ENCODE measurements around the gene TRNP1.

Gene TRNP1

DNA sequence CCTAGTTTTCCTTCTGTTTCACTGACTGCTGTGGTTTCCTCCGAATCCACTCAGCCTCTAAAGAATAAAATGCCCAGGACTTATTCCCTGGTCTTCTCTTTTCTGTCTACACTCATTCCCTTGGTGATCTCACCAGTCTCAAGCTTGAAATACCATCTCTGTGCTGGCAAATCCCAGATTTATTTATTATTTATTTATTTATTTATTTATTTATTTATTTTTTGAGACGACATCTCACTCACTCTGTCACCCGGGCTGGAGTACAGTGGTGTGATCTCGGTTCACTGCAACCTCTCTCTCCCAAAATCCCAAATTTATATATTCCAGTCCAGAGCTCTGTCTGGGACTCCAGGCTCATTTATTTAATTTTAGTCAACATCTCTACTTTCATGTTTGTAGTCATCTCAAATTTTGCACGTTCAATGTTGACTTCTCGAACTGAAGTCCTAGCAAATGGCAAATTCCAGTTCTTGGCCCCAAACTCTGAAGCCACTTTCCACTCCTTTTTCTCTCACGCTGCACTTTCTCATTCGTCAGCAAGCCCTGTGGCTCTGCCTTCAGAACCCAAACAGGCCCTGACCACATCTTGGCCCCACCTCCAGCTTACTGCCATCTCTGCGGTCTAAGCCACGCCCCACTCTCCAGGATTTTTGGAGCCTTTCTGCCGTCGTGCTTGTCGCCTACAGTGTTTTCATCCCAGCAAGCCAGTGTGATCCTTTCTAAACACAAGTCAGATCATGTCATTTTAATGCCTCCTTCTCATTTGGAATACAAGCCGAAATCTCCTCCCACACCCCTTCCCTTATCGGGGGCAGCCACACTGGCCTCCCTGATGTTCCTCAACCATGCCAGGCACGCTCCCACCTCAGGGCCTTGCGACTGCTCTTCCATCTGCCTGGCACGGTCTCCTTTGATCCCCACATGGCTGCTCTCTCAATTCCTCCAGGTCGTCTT is 33.4 kb downstream of the TRNP1 start:
- peak; percentile 83 for DNase-seq (ENCODE audit: low spot score)

GRCh38 chr1:27027575-27028250 is 34.2 kb downstream of the TRNP1 start:
- DNase-seq (ENCODE audit: low spot score), result no peak

- DNase-seq (ENCODE audit: low spot score), result no peak
These were observed 36.0 kb downstream of the TRNP1 start for GRCh38 chr1:27029517-27029916.

GRCh38 chr1:27031235-27032118 is 38.0 kb downstream of the TRNP1 start:
- peak; percentile 87 for DNase-seq (ENCODE audit: low spot score)

DNA sequence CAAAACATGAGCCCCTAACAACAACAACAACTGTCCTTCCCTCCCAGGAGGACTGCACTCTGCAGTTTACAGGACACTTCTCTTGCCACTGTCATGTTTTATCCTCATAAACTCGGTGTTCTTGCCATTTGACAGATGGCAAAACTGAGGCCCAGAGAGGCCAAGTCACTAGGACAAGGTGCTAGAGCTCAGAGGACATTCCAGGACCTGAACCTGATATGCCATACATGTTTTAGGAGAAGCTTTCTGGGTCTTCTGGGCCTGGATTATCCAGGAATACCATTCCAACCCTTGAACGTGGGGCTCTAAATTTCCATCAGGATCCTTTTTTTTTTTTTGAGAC is 38.6 kb downstream of the TRNP1 start:
- no peak for DNase-seq (ENCODE audit: low spot score)

DNA sequence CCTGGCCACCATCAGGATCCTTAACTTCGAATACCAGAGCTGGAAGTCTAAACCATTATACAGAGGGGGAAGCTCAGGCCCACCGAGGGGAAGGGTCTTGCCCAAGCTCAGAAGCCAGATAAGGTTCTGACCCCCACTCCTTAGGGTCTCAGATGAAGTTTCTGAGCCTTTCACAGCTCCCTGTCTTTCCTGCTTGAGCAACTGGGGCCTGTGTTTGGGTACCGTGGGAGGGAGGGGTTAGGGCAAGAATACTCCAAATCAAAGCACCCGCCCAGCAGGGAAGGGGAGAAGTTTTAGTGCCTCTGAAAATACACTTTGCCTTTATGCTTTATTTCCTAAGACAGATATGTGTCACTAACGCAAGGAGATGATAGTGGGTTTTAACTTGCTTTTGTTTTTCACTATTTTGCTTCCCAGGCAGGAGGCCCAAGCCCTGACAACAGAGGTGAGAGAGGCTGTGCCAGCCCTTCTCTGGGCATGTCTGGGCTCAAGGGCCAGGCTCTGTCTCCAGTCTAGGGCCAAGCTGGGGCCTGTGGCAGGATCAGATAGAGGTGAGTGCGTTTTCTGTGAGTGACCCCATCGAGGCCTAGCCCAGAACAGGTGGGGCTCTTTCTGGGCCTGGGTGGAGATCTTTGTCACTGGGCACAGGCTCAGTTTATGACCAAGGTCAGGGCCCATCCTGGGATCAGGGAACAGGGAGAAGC is 39.7 kb downstream of the TRNP1 start:
- DNase-seq (ENCODE audit: low spot score), result no peak

- DNase-seq (ENCODE audit: low spot score), result no peak
These were observed 41.9 kb downstream of the TRNP1 start for GRCh38 chr1:27035344-27035743.

DNA sequence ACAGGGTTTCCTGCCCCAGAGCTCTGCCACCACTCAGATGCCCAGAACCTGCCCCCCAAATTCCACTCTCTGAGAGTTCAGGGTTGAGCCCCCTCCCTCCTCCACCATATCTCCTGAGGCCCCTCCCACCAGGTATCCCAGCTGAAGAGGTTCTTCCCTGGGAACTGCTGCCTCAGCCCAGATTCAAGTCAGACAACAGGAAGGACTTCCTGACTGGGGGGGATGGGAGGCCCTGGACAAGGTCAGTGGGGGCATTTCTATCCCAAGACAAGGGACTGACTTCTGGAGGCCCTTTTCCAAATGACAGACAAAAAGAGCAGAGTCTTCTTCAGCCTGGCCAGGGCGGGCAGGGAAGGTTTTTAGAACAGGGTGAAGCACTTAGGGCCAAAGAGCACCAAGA is 43.2 kb downstream of the TRNP1 start:
- no peak for DNase-seq (ENCODE audit: low spot score)

- DNase-seq (ENCODE audit: low spot score), result no peak
These were observed 44.0 kb downstream of the TRNP1 start for GRCh38 chr1:27037518-27037917.

- DNase-seq (ENCODE audit: low spot score), result no peak
These were observed 44.5 kb downstream of the TRNP1 start for GRCh38 chr1:27038020-27038419.

GRCh38 chr1:27042670-27043069 is 49.2 kb downstream of the TRNP1 start:
- DNase-seq (ENCODE audit: low spot score), result no peak

DNA sequence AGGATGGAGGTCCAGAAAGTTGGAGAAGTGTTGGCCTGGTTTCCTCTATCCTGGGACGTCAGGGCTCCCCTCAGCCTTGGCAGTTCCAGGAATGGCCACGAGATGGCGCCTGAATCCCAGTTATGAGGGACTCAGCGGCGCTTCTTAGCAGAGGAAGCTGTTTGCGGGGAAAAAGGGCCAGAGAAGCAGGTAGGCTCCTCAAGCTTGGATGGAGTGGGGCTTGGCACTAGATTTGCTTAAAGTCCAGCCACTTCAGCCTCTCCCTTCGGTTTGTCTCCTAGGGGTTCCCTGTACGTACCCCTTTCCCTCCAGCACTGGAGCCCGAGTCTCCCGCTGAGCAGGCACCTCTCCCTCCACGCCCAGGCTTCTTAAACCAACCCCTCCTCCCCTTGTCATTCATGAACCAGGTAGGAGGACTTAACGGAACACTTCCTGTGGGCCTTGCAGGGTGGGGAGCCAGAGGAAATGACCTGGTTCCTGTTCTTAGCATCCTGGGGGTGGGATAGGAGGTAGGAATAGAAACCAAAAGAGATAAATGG is 51.2 kb downstream of the TRNP1 start:
- peak; percentile 80 for DNase-seq (ENCODE audit: low spot score)

DNA sequence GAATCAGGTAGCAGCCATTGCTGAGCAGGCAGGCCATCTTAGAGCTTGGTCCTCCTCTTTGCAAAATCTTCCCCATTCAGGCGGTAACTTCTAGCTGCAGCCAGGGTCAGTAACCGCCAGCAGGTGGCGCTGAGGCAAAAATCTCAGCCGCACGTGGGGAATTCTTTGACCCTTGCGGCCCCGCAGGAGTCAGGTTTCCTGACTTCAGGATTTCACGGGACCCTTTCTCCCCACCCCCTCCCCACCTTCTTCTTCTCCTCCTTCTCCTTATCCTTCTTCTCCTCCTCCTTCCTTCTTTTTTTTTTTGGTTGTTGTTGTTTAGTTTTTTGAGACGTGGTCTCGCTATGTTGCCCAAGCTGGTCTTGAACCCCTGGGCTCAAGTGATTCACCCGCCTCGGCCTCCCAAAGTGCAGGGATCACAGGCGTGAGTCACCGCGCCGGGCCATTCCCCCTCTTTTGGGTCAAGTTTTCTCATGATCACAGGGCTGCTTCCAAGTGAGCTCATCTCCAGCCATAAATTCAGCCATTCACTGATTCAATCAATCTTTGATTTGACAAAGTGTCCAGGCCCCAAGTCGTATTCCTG is 52.6 kb downstream of the TRNP1 start:
- DNase-seq (ENCODE audit: low spot score), result peak; percentile 71

GRCh38 chr1:27047914-27048313 is 54.4 kb downstream of the TRNP1 start:
- DNase-seq (ENCODE audit: low spot score), result no peak

DNA sequence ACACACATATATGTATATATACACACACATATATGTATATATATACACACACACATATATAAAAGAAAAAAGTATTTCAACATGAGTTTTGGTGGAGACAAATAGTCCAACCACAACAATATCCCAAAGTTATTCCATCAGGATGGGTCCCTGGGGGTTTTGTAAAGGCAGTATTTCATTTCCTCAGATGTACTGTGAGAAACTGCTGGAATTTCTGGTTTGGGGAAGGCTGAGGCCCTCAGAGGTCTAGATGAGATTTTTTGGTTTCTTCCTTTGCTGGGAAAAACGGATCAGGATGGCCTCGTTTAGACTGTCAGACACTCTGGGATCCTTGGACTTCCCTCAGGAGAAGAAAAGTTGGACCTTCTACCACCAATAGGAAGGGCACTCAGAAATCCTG is 55.6 kb downstream of the TRNP1 start:
- DNase-seq (ENCODE audit: low spot score), result no peak

DNA sequence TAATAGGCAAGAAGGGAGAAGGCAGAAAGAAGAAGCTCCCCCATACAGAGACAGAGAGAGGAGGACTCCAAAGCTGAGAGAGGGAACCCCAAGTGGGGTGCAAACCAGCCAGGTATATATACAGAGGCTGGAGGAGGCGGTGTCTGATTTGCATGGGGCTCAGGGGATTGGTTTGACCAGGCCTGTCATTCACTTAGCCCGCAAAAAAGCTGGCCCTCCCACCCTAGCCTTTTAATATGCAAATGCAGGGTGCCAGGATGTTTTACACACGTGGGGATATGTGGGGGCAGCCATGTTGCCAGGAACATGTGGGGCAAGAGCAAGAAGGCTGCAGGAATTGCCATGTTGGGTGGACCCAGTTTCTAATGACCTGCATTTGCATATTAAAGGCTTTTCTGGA is 56.1 kb downstream of the TRNP1 start:
- no peak for DNase-seq (ENCODE audit: low spot score)
